Fibroblast of lung (primary cell): ENCODE measurements around the gene DLG4. TPM values are rescaled to one million over a fixed set of nuclear protein-coding genes. Genes with fewer than 3 reads are reported as not detected.

ENCODE experiments used
- DNase-seq, 2 donors: peaks; one replicate each; pipeline versions ENCODE4 v3.0.0 to v3.0.0-alpha.2; 2010; ENCODE audit warnings: low read depth in 2 of 2
- H2AFZ ChIP-seq: 2 replicates; pipeline ENCODE4 v1.5.1; 2012; ENCODE audit warnings: low read length, control low read depth, inconsistent platforms
- H3K27ac ChIP-seq: 2 replicates; pipeline ENCODE4 v1.5.1; 2011; ENCODE audit warnings: low read length, control low read depth; ENCODE audit not compliant: insufficient read depth
- H3K27me3 ChIP-seq: 2 replicates; pipeline ENCODE4 v1.5.1; 2011; ENCODE audit warnings: mild to moderate bottlenecking, low read length; ENCODE audit not compliant: control insufficient read depth, insufficient read depth
- H3K36me3 ChIP-seq: 2 replicates; pipeline ENCODE4 v1.5.1; 2011; ENCODE audit warnings: low read length; ENCODE audit not compliant: control insufficient read depth, insufficient read depth
- H3K4me1 ChIP-seq: 2 replicates; pipeline ENCODE4 v1.5.1; 2011; ENCODE audit warnings: low read length; ENCODE audit not compliant: control insufficient read depth, insufficient read depth; ENCODE audit errors: extremely low read depth
- H3K4me2 ChIP-seq: 2 replicates; pipeline ENCODE4 v1.5.1; 2011; ENCODE audit warnings: low read length, control low read depth; ENCODE audit not compliant: insufficient read depth; ENCODE audit errors: extremely low read depth
- H3K4me3 ChIP-seq, 4 experiments: fragments of 200-600 bp in 1 of 4; sonication (generic) in 1 of 4; replicated peaks in 1 of 4; 2 replicates each; pipeline ENCODE4 v1.5.1; 2011 to 2016; ENCODE audit warnings: low read length in 4 of 4, low read depth in 3 of 4, mild to moderate bottlenecking in 3 of 4, control low read depth in 2 of 4, inconsistent platforms in 1 of 4, mixed read lengths in 1 of 4; ENCODE audit not compliant: insufficient read depth in 1 of 4; ENCODE audit errors: control extremely low read depth in 1 of 4
- H3K79me2 ChIP-seq: 2 replicates; pipeline ENCODE4 v1.5.1; 2012; ENCODE audit warnings: mild to moderate bottlenecking, low read length, inconsistent platforms; ENCODE audit not compliant: control insufficient read depth, insufficient read depth
- H3K9ac ChIP-seq: 2 replicates; pipeline ENCODE4 v1.5.1; 2011; ENCODE audit warnings: mild to moderate bottlenecking, low read length, control low read depth; ENCODE audit not compliant: insufficient read depth
- H3K9me3 ChIP-seq: 2 replicates; pipeline ENCODE4 v1.5.1; 2012; ENCODE audit warnings: low read depth, low read length; ENCODE audit not compliant: control insufficient read depth, insufficient read depth
- H4K20me1 ChIP-seq: 2 replicates; pipeline ENCODE4 v1.5.1; 2011; ENCODE audit warnings: low read length; ENCODE audit not compliant: control insufficient read depth, insufficient read depth; ENCODE audit errors: extremely low read depth
- EZH2 ChIP-seq: IDR thresholded peaks from 2 replicates; pipeline ENCODE4 v1.5.1; 2012; ENCODE audit warnings: low read length, control low read depth, mild to moderate bottlenecking; ENCODE audit errors: missing control alignments
- polyA plus RNA-seq, 2 donors: library from polyadenylated mRNA; depleted of rRNA in 1 of 2; stranded (reverse) in 1 of 2; unstranded in 1 of 2; fragments of >200 nt; gene quantifications; 2 replicates each; pipeline ENCODE4 v1.2.1, GENCODE V29; 2011 to 2012; ENCODE audit warnings: missing spikeins in 1 of 2
- total RNA-seq: library from RNA; depleted of rRNA; stranded (reverse); fragments of >200 nt; gene quantifications from 2 replicates; pipeline ENCODE4 v1.2.1, GENCODE V29; 2014
- TF ChIP-seq, protein P1 (sequence below), 2 donors: IDR thresholded peaks in 1 of 2; conservative IDR thresholded peaks in 1 of 2; 1 replicate in 1 of 2; 2 replicates in 1 of 2; pipeline ENCODE4 v1.5.1; 2011 to 2012; ENCODE audit warnings: low read length in 2 of 2, control low read depth in 1 of 2, inconsistent platforms in 1 of 2, low read depth in 1 of 2, mild to moderate bottlenecking in 1 of 2

Gene DLG4
- total and polyA plus RNA-seq, 2 donors (not counting 1 experiment from before 2014, with no cell fraction given): 11.3 to 22.0 TPM

- Histone ChIP-seq H3K4me2 (no peak overlapping the region), H2AFZ (no peak overlapping the region), H4K20me1 (no peaks in the 10 kb centered on the region), H3K27ac (no peak overlapping the region), H3K27me3 (peaks cover 26% of the 10 kb centered on the region), H3K79me2 (no peaks in the 10 kb centered on the region), H3K9me3 (no peaks in the 10 kb centered on the region), H3K9ac (no peak overlapping the region), H3K4me3 (no peak overlapping the region), H3K36me3 (no peaks in the 10 kb centered on the region), H3K4me1 (no peaks in the 10 kb centered on the region)
- DNase-seq: no peak
- no peak for TF ChIP-seq EZH2
- TF ChIP-seq, protein P1, sequence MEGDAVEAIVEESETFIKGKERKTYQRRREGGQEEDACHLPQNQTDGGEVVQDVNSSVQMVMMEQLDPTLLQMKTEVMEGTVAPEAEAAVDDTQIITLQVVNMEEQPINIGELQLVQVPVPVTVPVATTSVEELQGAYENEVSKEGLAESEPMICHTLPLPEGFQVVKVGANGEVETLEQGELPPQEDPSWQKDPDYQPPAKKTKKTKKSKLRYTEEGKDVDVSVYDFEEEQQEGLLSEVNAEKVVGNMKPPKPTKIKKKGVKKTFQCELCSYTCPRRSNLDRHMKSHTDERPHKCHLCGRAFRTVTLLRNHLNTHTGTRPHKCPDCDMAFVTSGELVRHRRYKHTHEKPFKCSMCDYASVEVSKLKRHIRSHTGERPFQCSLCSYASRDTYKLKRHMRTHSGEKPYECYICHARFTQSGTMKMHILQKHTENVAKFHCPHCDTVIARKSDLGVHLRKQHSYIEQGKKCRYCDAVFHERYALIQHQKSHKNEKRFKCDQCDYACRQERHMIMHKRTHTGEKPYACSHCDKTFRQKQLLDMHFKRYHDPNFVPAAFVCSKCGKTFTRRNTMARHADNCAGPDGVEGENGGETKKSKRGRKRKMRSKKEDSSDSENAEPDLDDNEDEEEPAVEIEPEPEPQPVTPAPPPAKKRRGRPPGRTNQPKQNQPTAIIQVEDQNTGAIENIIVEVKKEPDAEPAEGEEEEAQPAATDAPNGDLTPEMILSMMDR (conservative IDR thresholded peaks at IDR 0.05 in 1 of 2, IDR thresholded peaks at IDR 0.05 in 1 of 2; ENCODE audit: low read depth in 1 of 2, low read length in 2 of 2): no peak
These were observed 82.3 kb downstream of the DLG4 start for GRCh38 chr17:7137171-7137943.

Other genes starting within 250 kb of the DLG4 start
Only the 30 nearest of the 33 such genes appear.
- 27.2 and 64.6 TPM in 2 replicates for gene RNASEK, start 207.2 kb downstream of the DLG4 start, total RNA-seq
- 201 and 232 TPM in 2 replicates for gene RNASEK, start 207.2 kb downstream of the DLG4 start, polyA plus RNA-seq
- gene BCL6B, start 196.8 kb downstream of the DLG4 start, total RNA-seq: under 0.01 and 0.50 TPM in 2 replicates
- gene BCL6B, start 196.8 kb downstream of the DLG4 start, polyA plus RNA-seq: 0.02 and 0.07 TPM in 2 replicates
- gene SLC16A13, start 183.8 kb downstream of the DLG4 start, total RNA-seq: 0.26 and 1.3 TPM in 2 replicates
- gene SLC16A13, start 183.8 kb downstream of the DLG4 start, polyA plus RNA-seq: 1.4 and 1.6 TPM in 2 replicates
- gene SLC16A11, start 175.7 kb downstream of the DLG4 start, total RNA-seq: under 0.01 and 0.17 TPM in 2 replicates
- gene SLC16A11, start 175.7 kb downstream of the DLG4 start, polyA plus RNA-seq: not detected in 2 replicates
- gene CLEC10A, start 139.6 kb downstream of the DLG4 start, total RNA-seq: not detected in 2 replicates
- not detected in 2 replicates for gene CLEC10A, start 139.6 kb downstream of the DLG4 start, polyA plus RNA-seq
- gene ASGR2, start 105.0 kb downstream of the DLG4 start, total RNA-seq: not detected in 2 replicates
- not detected in 2 replicates for gene ASGR2, start 105.0 kb downstream of the DLG4 start, polyA plus RNA-seq
- 0.66 and 0.77 TPM in 2 replicates for gene ASGR1, start 40.5 kb downstream of the DLG4 start, total RNA-seq
- 0.14 and 0.19 TPM in 2 replicates for gene ASGR1, start 40.5 kb downstream of the DLG4 start, polyA plus RNA-seq
- 185 and 313 TPM in 2 replicates for gene ACADVL, start 102 bp upstream of the DLG4 start, total RNA-seq
- 129 and 143 TPM in 2 replicates for gene ACADVL, start 102 bp upstream of the DLG4 start, polyA plus RNA-seq
- 91.8 and 95.8 TPM in 2 replicates for gene DVL2, start 14.7 kb upstream of the DLG4 start, total RNA-seq
- gene DVL2, start 14.7 kb upstream of the DLG4 start, polyA plus RNA-seq: 8.1 and 8.6 TPM in 2 replicates
- 41.6 and 45.4 TPM in 2 replicates for gene PHF23, start 19.6 kb upstream of the DLG4 start, total RNA-seq
- 46.6 and 48.7 TPM in 2 replicates for gene PHF23, start 19.6 kb upstream of the DLG4 start, polyA plus RNA-seq
- 173 and 224 TPM in 2 replicates for gene GABARAP, start 22.6 kb upstream of the DLG4 start, total RNA-seq
- 978 and 1,154 TPM in 2 replicates for gene GABARAP, start 22.6 kb upstream of the DLG4 start, polyA plus RNA-seq
- 23.1 and 40.5 TPM in 2 replicates for gene CTDNEP1, start 31.9 kb upstream of the DLG4 start, total RNA-seq
- 134 and 149 TPM in 2 replicates for gene CTDNEP1, start 31.9 kb upstream of the DLG4 start, polyA plus RNA-seq
- gene ELP5, start 32.4 kb upstream of the DLG4 start, total RNA-seq: 31.3 and 33.2 TPM in 2 replicates
- 22.6 and 52.2 TPM in 2 replicates for gene ELP5, start 32.4 kb upstream of the DLG4 start, polyA plus RNA-seq
- gene CLDN7, start 42.6 kb upstream of the DLG4 start, total RNA-seq: 2.6 and 17.2 TPM in 2 replicates
- gene CLDN7, start 42.6 kb upstream of the DLG4 start, polyA plus RNA-seq: 1.0 and 2.3 TPM in 2 replicates
- gene SLC2A4, start 61.9 kb upstream of the DLG4 start, total RNA-seq: under 0.01 TPM in 2 replicates
- 0.09 and 0.19 TPM in 2 replicates for gene SLC2A4, start 61.9 kb upstream of the DLG4 start, polyA plus RNA-seq
- under 0.01 TPM in 1 of 2 replicates, not detected in the other for gene YBX2, start 74.8 kb upstream of the DLG4 start, total RNA-seq
- not detected in 2 replicates for gene YBX2, start 74.8 kb upstream of the DLG4 start, polyA plus RNA-seq
- gene EIF5A, start 87.8 kb upstream of the DLG4 start, total RNA-seq: 275 and 347 TPM in 2 replicates
- gene EIF5A, start 87.8 kb upstream of the DLG4 start, polyA plus RNA-seq: 752 and 1,278 TPM in 2 replicates
- 30.6 and 38.5 TPM in 2 replicates for gene GPS2, start 95.5 kb upstream of the DLG4 start, total RNA-seq
- 55.3 and 65.6 TPM in 2 replicates for gene GPS2, start 95.5 kb upstream of the DLG4 start, polyA plus RNA-seq
- gene NEURL4, start 109.5 kb upstream of the DLG4 start, total RNA-seq: 18.2 and 20.1 TPM in 2 replicates
- gene NEURL4, start 109.5 kb upstream of the DLG4 start, polyA plus RNA-seq: 6.0 and 8.3 TPM in 2 replicates
- 2.1 and 3.9 TPM in 2 replicates for gene ACAP1, start 116.7 kb upstream of the DLG4 start, total RNA-seq
- 0.06 and 0.40 TPM in 2 replicates for gene ACAP1, start 116.7 kb upstream of the DLG4 start, polyA plus RNA-seq
- gene KCTD11, start 132.3 kb upstream of the DLG4 start, total RNA-seq: 8.8 and 9.0 TPM in 2 replicates
- gene KCTD11, start 132.3 kb upstream of the DLG4 start, polyA plus RNA-seq: 8.4 and 11.9 TPM in 2 replicates
- gene TMEM95, start 135.3 kb upstream of the DLG4 start, total RNA-seq: not detected in 2 replicates
- not detected in 2 replicates for gene TMEM95, start 135.3 kb upstream of the DLG4 start, polyA plus RNA-seq
- 0.66 and 1.0 TPM in 2 replicates for gene TNK1, start 161.3 kb upstream of the DLG4 start, total RNA-seq
- 0.15 and 0.20 TPM in 2 replicates for gene TNK1, start 161.3 kb upstream of the DLG4 start, polyA plus RNA-seq
- 18.7 and 25.4 TPM in 2 replicates for gene PLSCR3, start 174.7 kb upstream of the DLG4 start, total RNA-seq
- 39.1 and 42.1 TPM in 2 replicates for gene PLSCR3, start 174.7 kb upstream of the DLG4 start, polyA plus RNA-seq
- gene TMEM256, start 184.3 kb upstream of the DLG4 start, total RNA-seq: 206 and 212 TPM in 2 replicates
- gene TMEM256, start 184.3 kb upstream of the DLG4 start, polyA plus RNA-seq: 59.1 and 78.7 TPM in 2 replicates
- gene NLGN2, start 188.0 kb upstream of the DLG4 start, total RNA-seq: 5.1 and 12.1 TPM in 2 replicates
- gene NLGN2, start 188.0 kb upstream of the DLG4 start, polyA plus RNA-seq: 7.3 and 10.0 TPM in 2 replicates
- gene SPEM1, start 200.5 kb upstream of the DLG4 start, total RNA-seq: not detected in 2 replicates
- gene SPEM1, start 200.5 kb upstream of the DLG4 start, polyA plus RNA-seq: not detected in 2 replicates
- gene SPEM2, start 205.8 kb upstream of the DLG4 start, total RNA-seq: not detected in 2 replicates
- gene SPEM2, start 205.8 kb upstream of the DLG4 start, polyA plus RNA-seq: not detected in 2 replicates
- not detected in 2 replicates for gene SPEM3, start 209.0 kb upstream of the DLG4 start, total RNA-seq
- gene SPEM3, start 209.0 kb upstream of the DLG4 start, polyA plus RNA-seq: not detected in 2 replicates
- 1.5 and 1.8 TPM in 2 replicates for gene TMEM102, start 215.6 kb upstream of the DLG4 start, total RNA-seq
- gene TMEM102, start 215.6 kb upstream of the DLG4 start, polyA plus RNA-seq: 0.52 and 0.58 TPM in 2 replicates